Measurements from ENCODE around the gene CTF1.
"Not testable (repeated sequence)": the region's sequence is repeated elsewhere in the genome, so short reads cannot be mapped to it uniquely, and the experiment has no call there.

Gene CTF1

DNA sequence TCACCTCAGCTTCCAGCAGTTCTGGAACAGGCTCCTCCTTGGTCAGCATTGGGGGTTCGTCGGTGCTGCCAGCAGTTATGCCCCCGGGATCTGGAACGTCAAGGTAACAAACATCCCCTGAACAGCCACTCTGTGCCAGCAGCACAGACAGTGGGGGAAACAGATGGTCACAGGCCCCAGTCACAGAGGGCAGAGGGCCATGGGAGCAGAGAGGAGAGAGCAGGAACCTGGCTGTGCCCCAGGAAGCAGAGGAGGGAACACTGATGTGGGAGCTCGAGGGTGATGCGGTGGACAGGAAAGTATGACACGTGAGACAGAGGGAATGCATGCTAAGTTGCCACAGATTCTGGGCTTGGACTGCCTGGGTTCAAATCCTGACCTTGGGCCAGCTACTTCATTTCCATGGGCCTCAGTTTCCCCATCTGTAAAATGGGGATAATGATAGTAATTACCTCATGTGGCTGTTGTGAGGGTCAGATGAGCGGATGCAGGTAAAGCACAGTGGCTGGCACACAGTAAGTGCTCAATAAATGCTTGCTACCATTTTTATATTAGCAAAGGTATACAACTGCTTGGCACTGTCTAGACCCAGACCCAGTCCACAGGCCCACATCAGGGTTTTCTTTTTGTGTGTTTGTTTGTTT lies 7.4 kb upstream of the CTF1 start:
- DNase-seq: no peak

DNA sequence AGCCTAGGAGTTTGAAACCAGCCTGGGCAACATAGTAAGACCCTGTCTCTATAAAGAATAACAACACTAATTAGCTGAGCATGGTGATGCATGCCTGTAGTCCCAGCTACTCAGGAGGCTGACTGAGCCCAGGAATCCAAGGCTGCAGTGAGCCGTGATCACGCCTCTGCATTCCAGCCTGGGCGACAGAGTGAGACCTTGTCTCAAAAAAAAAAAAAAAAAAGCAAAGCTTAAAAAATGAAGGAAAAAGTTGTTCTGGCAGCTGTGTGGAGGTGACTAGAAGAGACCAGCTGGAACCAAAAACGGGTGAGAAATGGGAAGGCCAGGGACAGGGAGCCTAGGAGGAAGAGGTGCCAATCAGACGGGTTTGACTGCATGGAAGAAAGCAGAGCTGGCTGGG lies 6.7 kb upstream of the CTF1 start:
- DNase-seq: no peak

- not testable (repeated sequence) for DNase-seq
Observed at GRCh38 chr16:30891043-30891823, 5.2 kb upstream of the CTF1 start.

DNA sequence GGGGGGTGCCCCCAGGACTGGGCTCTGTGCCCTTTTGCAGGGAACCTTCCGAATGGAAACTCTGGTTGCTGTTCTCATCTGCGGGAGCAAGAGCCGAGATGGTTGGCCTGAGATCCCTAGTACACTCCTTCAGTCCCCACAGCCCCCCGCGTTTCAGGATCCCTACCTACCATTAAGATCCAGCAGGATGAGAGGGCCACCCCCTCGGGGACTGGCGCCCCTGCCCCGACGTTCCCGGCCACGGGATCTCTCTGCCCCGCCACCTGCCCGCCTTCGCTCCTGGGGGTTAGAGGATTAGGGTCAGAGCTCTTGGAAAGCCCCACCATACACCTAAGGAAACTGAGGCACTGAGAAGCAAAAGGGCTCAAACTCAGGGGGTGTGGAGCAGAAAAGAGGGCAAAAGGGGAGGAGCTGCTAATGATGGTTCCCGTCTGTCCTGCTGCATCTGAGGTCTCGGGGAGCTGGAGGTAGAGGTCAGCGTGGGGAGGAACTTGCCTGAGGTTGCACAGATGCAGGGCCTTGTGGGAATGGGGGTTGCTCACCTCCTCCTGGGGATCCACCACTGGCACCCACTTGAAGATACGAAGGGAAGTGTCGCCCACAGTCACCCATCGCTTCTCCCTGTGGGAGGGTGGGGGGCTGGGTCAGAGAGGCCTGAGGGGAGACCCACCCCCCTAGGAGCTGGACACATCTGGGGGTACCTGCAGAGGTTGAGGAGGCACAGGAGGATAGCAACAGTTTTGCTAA lies 3.6 kb upstream of the CTF1 start:
- DNase-seq: no peak

GRCh38 chr16:30893417-30893743 lies 3.0 kb upstream of the CTF1 start:
- DNase-seq: no peak

DNA sequence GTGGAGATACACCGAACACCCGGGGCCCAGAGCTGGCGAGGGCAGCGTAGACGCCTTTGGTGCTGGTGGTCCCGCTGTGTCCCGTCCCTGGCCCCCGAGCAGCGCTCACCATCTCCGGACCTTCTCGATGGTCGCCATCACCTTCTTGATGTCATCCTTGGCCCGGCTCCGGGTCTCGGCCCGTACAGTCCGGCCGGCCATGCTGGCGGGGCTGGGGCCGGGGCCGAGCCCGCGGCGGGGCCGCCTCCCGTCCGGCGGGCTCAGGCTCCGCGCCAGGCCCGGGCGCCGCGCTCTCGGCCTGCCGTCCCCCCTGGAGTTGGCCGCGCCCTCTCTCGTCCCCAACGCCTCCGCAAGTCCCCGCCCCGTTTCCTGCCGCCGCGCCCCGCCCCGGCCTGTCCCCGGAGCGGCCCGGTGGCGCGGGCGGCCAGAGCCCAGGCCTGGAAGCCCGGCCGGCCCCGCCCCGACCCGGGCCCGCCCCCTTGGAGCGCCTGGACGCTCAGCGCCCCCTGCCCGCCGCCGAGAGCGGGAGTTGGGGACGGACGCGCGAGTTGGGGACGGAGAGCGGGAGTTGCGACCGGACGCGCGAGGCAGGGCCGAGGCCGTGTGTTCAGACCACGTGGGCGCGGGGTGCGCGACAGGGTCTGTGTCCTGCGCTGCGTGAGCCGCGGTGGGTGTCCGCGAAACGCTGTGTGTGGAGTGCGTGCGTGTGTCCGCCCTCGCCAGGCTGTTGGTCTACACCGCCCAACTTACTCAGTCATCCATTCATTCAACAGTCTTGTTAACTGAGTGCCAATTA lies 2.5 kb upstream of the CTF1 start, which contains the start of gene BCL7C:
Gene BCL7C (minus strand): TSS at position 334 of the 796 bp plus-strand sequence. CDS start 133 bp downstream, at position 201.
- peak; percentile 84 for DNase-seq

- DNase-seq: no peak
Observed at GRCh38 chr16:30894540-30895368, 1.7 kb upstream of the CTF1 start.

- no peak for DNase-seq
Observed at GRCh38 chr16:30895627-30896260, 670 bp upstream of the CTF1 start.

DNA sequence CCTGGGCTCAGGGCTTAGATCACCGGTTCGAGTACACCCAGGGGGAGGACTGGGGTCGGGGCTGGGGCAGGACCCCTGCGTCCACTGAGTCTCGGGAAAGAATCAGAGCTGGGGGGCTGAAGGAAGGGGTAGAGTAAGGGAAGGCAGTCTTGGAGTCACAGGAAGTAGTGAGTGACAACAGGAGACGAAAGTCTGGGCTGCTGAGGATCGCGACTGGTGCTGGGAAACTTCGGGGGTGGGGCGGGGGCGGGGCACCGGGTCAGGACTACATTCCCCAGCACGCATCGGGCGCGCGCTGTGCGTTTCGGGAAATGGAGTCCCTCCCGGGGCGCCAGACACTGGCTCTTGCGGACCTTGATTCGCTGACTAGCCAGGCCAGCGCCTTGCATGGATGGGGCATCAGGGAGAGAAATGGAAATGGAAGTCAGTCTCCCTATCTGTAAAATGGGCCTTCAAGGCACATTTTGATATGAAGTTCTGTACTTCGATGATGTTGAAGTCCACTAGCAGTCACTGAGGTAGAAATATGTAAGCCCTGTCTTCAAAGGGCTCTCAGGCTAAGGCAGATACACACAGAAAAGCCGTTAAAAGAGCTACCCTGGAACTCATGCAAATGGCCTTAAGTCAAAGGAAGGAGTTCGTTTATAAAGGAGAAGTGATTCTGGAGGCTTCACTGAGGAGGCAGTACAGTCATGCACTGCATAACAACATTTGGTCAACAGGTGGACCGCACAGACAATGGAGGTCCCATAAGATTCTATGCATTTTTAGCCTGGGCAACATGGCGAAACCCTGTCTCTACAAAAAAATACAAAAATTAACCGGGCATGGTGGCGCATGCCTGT lies 697 bp downstream of the CTF1 start:
- DNase-seq: peak; percentile 79

DNA sequence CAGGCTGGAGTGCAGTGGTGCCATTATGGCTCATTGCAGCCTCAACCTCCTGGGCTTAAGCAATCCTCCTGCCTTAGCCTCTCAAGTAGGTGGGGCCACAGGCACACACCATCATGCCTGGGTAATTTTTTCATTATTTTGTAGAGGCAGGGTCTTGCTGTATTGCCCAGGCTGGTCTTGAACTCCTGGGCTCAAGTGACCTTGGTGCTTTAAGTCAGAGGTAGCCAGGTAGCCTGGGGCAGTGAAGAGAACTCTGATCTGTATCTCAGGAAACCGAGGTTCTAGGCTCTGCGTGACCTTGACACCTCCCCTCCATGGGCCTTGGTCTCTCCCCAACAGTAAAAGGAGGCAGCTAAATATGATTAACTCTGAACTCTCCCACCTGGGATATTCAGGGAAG lies 3.4 kb downstream of the CTF1 start:
- no peak for DNase-seq

- no peak for DNase-seq
Observed at GRCh38 chr16:30900588-30900987, 4.2 kb downstream of the CTF1 start.

GRCh38 chr16:30901201-30902028 lies 5.0 kb downstream of the CTF1 start:
- DNase-seq: no peak

DNA sequence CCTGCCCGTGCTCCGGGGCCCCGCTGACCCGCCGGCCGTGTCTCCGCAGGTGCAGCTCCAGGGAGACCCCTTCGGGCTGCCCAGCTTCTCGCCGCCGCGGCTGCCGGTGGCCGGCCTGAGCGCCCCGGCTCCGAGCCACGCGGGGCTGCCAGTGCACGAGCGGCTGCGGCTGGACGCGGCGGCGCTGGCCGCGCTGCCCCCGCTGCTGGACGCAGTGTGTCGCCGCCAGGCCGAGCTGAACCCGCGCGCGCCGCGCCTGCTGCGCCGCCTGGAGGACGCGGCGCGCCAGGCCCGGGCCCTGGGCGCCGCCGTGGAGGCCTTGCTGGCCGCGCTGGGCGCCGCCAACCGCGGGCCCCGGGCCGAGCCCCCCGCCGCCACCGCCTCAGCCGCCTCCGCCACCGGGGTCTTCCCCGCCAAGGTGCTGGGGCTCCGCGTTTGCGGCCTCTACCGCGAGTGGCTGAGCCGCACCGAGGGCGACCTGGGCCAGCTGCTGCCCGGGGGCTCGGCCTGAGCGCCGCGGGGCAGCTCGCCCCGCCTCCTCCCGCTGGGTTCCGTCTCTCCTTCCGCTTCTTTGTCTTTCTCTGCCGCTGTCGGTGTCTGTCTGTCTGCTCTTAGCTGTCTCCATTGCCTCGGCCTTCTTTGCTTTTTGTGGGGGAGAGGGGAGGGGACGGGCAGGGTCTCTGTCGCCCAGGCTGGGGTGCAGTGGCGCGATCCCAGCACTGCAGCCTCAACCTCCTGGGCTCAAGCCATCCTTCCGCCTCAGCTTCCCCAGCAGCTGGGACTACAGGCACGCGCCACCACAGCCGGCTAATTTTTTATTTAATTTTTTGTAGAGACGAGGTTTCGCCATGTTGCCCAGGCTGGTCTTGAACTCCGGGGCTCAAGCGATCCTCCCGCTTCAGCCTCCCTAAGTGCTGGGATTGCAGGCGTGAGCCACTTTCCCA lies 5.9 kb downstream of the CTF1 start:
- peak; percentile 53 for DNase-seq

DNA sequence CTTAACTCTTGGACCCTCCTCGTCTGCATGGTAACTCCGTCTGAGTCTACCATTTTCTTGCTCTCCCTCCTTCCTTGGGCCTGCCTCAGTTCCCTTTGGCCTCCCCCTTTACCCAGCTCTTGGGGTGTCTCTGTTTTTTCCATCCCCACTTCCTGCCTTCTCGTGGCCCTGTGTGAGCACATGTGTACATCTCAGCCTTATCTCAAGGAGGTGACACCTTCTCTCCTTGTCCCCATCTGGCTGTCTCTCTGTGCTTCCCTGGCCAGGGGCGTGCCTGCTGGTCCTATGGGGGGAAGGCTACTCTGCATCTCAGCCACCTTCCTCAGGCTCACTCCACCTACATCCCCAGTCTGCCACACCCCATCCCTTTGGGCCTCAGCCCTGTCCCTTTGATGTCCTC lies 6.6 kb downstream of the CTF1 start:
- DNase-seq: no peak

GRCh38 chr16:30903596-30903995 lies 7.2 kb downstream of the CTF1 start:
- peak; percentile 59 for DNase-seq

- DNase-seq: no peak
Observed at GRCh38 chr16:30904114-30904780, 7.8 kb downstream of the CTF1 start.

DNA sequence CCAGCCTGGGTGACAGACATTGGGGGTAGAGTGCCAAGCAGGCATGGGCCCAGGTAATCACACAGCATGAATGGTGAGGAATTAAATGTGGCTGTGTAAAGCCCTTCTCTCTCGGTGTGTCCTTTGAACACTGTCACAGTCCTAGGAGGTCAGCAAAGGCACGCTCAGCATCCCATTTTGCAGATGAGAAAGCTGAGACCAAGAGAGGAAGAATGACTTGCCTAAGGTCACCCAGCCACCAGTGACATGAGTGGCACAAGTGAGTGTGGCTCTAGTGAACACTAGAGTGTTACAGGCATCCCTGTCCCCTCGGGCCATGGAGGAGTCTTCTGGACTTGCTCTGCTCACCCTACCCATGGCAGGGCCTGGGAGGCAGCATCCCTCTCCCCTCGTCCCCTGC lies 10.7 kb downstream of the CTF1 start:
- DNase-seq: no peak
